Osteoblast (primary cell): ENCODE data around the gene ELK4. TPM values are rescaled to one million over a fixed set of nuclear protein-coding genes. Genes with fewer than 3 reads are reported as not detected.
A peak's percentile ranks its signal among the peaks of the same experiment; 100 is the strongest.

Source experiments
- DNase-seq: peaks from one replicate; pipeline ENCODE4 v3.0.0; 2011; ENCODE audit warnings: low spot score, mixed read lengths; ENCODE audit not compliant: insufficient read length; ENCODE audit errors: missing footprints
- H2AFZ ChIP-seq: 2 replicates; pipeline ENCODE4 v1.6.0; 2011; ENCODE audit warnings: mild to moderate bottlenecking, low read length
- H3K27ac ChIP-seq: 2 replicates; pipeline ENCODE4 v1.5.1; 2011; ENCODE audit warnings: mild to moderate bottlenecking, low read depth, low read length, moderate library complexity
- H3K27me3 ChIP-seq: 2 replicates; pipeline ENCODE4 v1.6.0; 2012; ENCODE audit warnings: mild to moderate bottlenecking, control low read depth, inconsistent platforms, low read length, moderate library complexity; ENCODE audit not compliant: insufficient read depth
- H3K36me3 ChIP-seq: 2 replicates; pipeline ENCODE4 v1.5.1; 2011; ENCODE audit warnings: mild to moderate bottlenecking, low read length, control low read depth, moderate library complexity; ENCODE audit not compliant: insufficient read depth
- H3K4me1 ChIP-seq: 2 replicates; pipeline ENCODE4 v1.5.1; 2011; ENCODE audit warnings: mild to moderate bottlenecking, low read length, control low read depth, moderate library complexity; ENCODE audit not compliant: insufficient read depth
- H3K4me2 ChIP-seq: 2 replicates; pipeline ENCODE4 v1.6.0; 2011; ENCODE audit warnings: mild to moderate bottlenecking, low read length; ENCODE audit not compliant: insufficient read depth
- H3K4me3 ChIP-seq: fragments of 200-600 bp; sonication (generic); 3 replicates; pipeline ENCODE4 v1.5.1; 2012; ENCODE audit warnings: mild to moderate bottlenecking, low read length, inconsistent platforms; ENCODE audit not compliant: insufficient read depth
- H3K79me2 ChIP-seq: 2 replicates; pipeline ENCODE4 v1.6.0; 2012; ENCODE audit warnings: mild to moderate bottlenecking, low read length, control low read depth, inconsistent platforms; ENCODE audit not compliant: insufficient read depth
- H3K9me3 ChIP-seq: 2 replicates; pipeline ENCODE4 v1.5.1; 2011; ENCODE audit warnings: low read depth, low read length, control low read depth
- H4K20me1 ChIP-seq: 2 replicates; pipeline ENCODE4 v1.6.0; 2012; ENCODE audit warnings: mild to moderate bottlenecking, low read length, control low read depth; ENCODE audit not compliant: insufficient read depth
- CTCF ChIP-seq: IDR thresholded peaks from 2 replicates; pipeline ENCODE4 v1.5.1; 2011; ENCODE audit warnings: mild to moderate bottlenecking, low read depth, low read length, moderate library complexity; ENCODE audit errors: extremely low read depth
- total RNA-seq: library from RNA; depleted of rRNA; stranded (reverse); fragments of >200 nt; gene quantifications from 2 replicates; pipeline ENCODE4 v1.2.3, GENCODE V29; 2012

The ELK4 gene
- total RNA-seq, 1 donor, result 27.1 TPM

GRCh38 chr1:205596876-205597275 is 34.9 kb downstream of the ELK4 start:
- no peak for DNase-seq
- Histone ChIP-seq H3K79me2 (no peaks in the 10 kb centered on the region), H3K27ac (no peak overlapping the region), H3K4me3 (no peak overlapping the region), H3K27me3 (no peaks in the 10 kb centered on the region), H2AFZ (no peak overlapping the region), H3K9me3 (no peaks in the 10 kb centered on the region), H4K20me1 (no peaks in the 10 kb centered on the region), H3K4me2 (no peak overlapping the region), H3K36me3 (no peaks in the 10 kb centered on the region), H3K4me1 (peaks cover 27% of the 10 kb centered on the region)
- TF ChIP-seq CTCF, result no peak

GRCh38 chr1:205595861-205596260 is 36.0 kb downstream of the ELK4 start:
- H3K9me3 ChIP-seq, result no peaks in the 10 kb centered on the region
- H3K4me2 ChIP-seq, result no peak overlapping the region
- no peaks in the 10 kb centered on the region for H3K36me3 ChIP-seq
- peaks cover 1% of the 10 kb centered on the region for H3K27me3 ChIP-seq
- H3K79me2 ChIP-seq, result no peaks in the 10 kb centered on the region
- no peak overlapping the region for H3K27ac ChIP-seq
- no peak overlapping the region for H3K4me3 ChIP-seq
- TF ChIP-seq CTCF, result no peak
- H3K4me1 ChIP-seq, result peaks cover 27% of the 10 kb centered on the region
- peak; percentile 26 for DNase-seq
- no peaks in the 10 kb centered on the region for H4K20me1 ChIP-seq
- H2AFZ ChIP-seq, result no peak overlapping the region

- no peak overlapping the region for H3K4me2 ChIP-seq
- no peaks in the 10 kb centered on the region for H3K36me3 ChIP-seq
- H3K27ac ChIP-seq, result no peak overlapping the region
- peaks cover 27% of the 10 kb centered on the region for H3K4me1 ChIP-seq
- H4K20me1 ChIP-seq, result no peaks in the 10 kb centered on the region
- H2AFZ ChIP-seq, result no peak overlapping the region
- peak; percentile 30 for DNase-seq
- H3K79me2 ChIP-seq, result no peaks in the 10 kb centered on the region
- H3K4me3 ChIP-seq, result no peak overlapping the region
- H3K9me3 ChIP-seq, result no peaks in the 10 kb centered on the region
- no peak for TF ChIP-seq CTCF
- peaks cover 3% of the 10 kb centered on the region for H3K27me3 ChIP-seq
Measured at GRCh38 chr1:205595435-205595834, 36.4 kb downstream of the ELK4 start.

GRCh38 chr1:205594846-205595245 is 37.0 kb downstream of the ELK4 start:
- Histone ChIP-seq H3K79me2 (no peaks in the 10 kb centered on the region), H3K4me2 (no peak overlapping the region), H2AFZ (no peak overlapping the region), H3K36me3 (no peaks in the 10 kb centered on the region), H3K4me1 (peaks cover 22% of the 10 kb centered on the region), H3K9me3 (no peaks in the 10 kb centered on the region), H3K4me3 (no peak overlapping the region), H3K27ac (no peak overlapping the region), H3K27me3 (peaks cover 3% of the 10 kb centered on the region), H4K20me1 (no peaks in the 10 kb centered on the region)
- DNase-seq, result no peak
- TF ChIP-seq CTCF, result no peak
